UCSD-AML1 (cell line): Measurements from ENCODE around the gene EPO.

Source experiments
- DNase-seq: peaks from one replicate; lab custom pipeline; 2025; ENCODE audit not compliant: unreplicated experiment; lab: John Stamatoyannopoulos, UW

Gene EPO

GRCh38 chr7:100720279-100720670, at the start of gene EPO:
TSS of gene EPO (plus strand) at chr7:100720468. CDS start at chr7:100720981, 513 bp downstream.
- no peak for DNase-seq

DNA sequence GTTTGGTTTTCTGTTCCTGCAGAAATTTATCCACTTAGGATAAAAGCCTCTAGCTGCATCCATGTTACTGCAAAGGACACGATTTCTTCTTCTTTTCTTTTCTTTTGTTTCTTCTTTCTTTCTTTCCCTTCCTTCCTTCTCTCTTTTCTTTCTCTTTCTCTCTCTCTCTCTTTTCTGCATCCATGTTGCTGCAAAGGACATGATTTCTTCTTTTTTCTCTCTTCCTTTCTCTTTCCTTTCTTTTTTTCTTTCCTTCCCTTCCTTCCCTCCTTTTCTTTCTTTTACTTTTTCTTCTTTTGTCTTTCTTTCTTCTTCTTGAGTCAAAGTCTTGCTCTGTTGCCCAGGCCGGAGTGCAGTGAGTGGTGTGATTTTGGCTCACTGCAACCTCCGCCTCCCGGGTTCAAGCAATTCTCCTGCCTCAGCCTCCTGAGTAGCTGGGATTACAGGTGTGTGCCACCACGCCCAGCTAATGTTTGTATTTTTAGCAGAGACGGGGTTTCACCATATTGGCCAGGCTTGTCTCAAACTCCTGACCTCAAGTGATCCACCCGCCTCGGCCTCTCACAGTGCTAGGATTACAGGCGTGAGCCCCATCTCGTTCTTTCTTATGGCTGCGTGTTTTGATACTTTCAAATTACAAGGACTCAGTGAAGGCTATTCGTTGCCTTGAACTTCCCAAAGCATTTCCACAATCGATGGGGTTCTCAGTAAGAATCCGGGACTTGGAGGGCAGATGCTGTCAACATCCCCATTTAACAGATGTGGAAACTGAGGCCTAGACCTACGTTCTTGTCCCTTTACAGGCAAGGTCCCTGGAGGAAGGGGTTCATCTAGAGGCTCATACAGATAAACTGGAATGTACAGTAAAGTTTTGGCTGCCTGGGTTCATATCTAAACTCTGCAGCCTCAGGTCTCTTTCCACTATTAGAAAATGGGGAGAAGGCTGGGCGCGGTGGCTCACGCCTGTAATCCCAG, 48.6 kb upstream of the EPO start:
- DNase-seq: no peak

DNA sequence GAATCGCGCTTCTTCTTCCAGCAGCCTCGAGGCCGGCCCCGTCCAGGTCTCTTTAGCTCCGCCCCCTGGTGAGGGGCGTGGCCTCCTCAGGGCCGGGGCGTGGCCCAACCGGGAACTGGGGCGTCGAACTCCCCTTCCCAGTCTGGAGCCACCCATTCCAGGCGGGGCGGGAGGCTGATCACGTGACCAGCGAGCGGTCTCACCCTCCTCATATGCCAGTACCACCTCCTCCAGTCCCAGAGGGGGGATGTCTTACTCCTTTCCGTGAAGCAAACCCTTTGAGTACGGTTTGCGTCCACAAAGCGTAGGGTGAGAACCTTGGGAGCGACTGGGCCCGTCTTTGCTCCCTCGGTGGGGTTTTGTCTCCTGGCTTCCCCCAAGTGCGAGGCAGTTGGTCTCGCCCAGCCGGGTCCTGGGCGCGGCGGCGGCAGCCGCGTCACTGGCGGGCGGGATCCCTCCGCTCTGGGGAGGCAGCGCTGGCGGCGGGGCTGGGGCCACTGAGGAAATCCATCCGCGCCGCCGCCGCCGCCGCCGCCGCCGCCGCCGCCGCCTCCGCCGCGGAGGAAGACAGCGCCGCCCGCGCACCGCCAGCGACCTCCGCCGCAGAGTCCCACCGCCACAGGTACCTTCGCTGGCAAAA, 46.8 kb upstream of the EPO start, which contains the start of gene GNB2:
TSS of gene GNB2 (plus strand) at position 439 of the 640 bp plus-strand sequence. CDS start 2,526 bp downstream, outside the sequence.
- peak; percentile 94 for DNase-seq

GRCh38 chr7:100673942-100674410, 46.3 kb upstream of the EPO start:
- peak; percentile 36 for DNase-seq

GRCh38 chr7:100674411-100675104, 45.7 kb upstream of the EPO start:
- DNase-seq: no peak

DNA sequence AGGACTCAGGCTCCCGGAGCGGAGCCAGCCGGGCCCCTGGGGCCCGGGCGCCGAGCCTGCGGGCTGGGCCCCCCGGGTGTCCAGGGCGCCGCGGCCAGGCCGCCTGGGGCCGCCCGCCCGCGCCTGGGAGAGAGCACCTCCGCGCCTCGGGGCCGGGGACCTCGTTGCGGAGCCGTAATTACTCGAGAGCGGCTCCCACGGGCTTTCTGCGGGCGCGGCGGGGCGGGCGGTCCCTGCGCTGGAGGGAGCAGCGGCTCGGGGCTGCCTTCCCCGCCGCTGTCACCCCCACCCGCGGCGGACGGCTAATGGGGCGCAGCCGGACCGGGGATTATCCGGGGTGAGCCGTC, 45.2 kb upstream of the EPO start:
- no peak for DNase-seq

DNA sequence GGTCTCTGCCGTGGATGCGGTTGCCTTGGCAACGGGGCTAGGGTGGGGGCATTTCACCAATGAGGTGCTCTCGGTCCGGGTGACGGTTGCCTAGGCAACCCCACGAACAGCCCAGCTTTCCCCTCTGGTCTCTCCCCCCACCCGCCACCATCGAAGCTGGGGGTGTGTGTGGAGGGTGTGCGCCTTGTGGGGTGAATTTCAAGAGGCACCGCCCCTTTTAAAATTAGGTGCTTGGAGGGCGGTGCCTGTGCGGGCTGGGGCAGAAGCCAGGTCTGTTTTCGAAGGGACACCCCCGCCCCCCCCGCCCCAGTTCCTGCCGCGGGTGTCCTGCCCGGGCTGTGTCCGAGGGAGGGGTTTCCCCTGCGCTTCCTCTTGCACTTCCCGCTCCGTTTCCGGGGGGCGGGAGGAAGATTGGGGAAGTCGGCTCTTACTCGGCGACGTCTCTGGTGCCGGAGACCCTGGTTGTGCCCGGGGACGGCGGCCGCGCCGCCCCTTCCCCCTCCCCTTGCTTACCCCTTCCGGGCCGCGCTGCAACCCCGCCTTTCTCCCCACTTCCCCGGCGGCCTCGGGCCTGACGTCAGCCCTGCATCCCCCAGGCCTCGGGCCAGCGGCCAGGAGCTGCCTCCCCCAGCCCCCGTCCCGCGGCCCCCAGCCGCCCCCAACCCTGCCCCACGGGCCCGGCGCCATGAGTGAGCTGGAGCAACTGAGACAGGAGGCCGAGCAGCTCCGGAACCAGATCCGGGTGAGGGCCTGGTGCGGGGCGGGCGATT, 44.5 kb upstream of the EPO start:
- DNase-seq: peak; percentile 69

GRCh38 chr7:100676501-100677306, 43.6 kb upstream of the EPO start:
- no peak for DNase-seq

DNA sequence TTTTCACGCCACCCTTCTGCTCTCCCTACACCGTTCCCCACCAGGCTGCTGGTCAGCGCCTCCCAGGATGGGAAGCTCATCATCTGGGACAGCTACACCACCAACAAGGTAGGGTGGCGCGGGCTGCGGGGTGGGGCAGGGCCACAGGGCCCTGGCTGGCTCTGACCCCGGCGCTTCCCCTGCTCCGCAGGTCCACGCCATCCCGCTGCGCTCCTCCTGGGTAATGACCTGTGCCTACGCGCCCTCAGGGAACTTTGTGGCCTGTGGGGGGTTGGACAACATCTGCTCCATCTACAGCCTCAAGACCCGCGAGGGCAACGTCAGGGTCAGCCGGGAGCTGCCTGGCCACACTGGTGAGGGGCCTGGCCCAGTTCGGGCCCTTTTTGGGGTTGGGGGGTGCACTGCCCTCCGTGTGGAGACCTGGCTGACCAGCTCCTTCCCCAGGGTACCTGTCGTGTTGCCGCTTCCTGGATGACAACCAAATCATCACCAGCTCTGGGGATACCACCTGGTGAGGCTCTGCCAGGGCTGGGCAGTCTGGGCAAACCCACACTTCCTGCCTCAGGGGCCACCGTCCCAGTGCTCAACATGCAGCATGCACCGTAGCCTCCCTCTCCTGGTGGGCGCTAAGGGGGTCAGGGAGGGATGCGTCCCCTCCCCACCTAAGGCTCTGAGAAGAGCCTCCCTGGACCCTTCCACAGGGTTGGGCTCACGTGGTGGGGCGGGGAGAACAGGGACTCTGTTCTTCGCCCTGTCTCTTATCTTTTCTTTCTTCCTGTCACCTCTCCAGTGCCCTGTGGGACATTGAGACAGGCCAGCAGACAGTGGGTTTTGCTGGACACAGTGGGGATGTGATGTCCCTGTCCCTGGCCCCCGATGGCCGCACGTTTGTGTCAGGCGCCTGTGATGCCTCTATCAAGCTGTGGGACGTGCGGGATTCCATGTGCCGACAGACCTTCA, 42.7 kb upstream of the EPO start:
- DNase-seq: no peak

GRCh38 chr7:100678291-100678984, 41.8 kb upstream of the EPO start:
- DNase-seq: no peak

- no peak for DNase-seq
Measured at GRCh38 chr7:100679129-100679926, 40.9 kb upstream of the EPO start.

GRCh38 chr7:100679927-100680575, 40.2 kb upstream of the EPO start:
- DNase-seq: no peak

DNA sequence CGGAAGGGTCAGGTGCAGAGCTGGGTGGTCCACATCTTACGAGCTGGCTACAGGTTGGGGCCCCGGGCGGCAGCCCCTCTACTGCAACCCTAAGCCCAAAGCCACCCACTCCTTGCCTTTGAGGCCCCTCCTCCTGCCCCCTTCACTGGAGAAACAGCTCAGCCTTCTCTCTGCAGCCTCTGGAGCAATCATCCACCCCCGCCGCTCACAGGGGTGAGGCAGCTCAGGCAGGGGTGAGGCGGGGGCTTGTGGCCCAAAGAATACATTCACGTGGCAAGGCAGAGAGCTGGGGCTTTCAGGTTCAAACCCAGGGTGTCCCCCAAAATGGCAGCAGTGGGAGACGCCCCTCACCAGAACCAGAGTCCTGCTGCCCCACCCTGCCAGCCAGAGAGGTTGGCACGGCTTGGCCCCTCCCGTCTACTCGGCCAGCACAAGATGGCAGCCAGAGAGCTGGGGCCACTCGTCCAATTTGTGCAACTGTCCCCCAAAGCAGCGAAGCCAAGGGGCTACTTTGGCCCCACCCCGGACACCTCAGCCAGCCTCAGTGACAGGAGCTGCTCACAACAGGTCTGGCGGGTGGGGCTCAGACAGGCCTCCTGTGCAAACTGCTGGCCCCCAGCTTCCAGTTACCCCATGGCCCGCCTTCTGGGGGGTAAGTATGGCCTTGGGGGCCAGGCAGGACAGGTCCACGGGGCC, 39.5 kb upstream of the EPO start:
- DNase-seq: no peak

- no peak for DNase-seq
Measured at GRCh38 chr7:100681491-100682227, 38.6 kb upstream of the EPO start.

GRCh38 chr7:100682228-100682741, 38.0 kb upstream of the EPO start:
- no peak for DNase-seq
